ENCODE data around the gene KCNH3. TPM values are rescaled to one million over a fixed set of nuclear protein-coding genes. Genes with fewer than 3 reads are reported as not detected.

KCNH3 gene
- total RNA-seq, 4 donors from 2014 or later = 0.94 to 2.2 (median 2.1) TPM; not detected in 1

DNA sequence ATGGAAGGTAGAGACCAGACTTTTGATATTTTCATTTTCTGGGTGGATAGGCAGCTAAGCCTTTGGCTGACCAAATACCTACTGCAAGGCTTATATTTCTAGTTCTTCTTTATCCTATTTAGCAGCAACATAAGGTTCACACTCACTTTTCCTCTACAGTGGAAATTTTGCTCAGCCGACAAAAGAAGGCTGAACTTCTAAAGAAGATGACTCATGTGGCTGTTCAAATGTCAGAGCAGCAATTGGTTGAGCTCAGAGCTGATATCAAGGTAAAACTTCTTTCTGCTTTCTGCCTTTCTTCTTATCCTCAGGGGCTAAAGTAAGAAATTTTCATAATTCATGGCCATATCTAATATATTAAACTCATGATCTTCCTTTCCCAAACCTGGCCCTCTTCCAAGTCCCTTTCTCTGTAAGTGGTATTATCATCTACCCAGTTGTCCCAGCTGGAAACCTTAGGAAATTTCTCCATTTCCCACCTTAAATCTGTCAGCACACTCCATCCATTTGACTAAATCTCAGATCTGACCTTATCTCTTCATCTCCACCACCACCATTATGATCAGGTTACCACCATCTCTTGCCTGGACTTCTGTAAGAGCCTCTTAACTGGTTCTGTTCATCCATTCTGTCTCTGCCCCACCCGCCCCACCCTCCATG, 19.8 kb upstream of the KCNH3 start:
- Histone ChIP-seq H3K9me3 (no peaks in the 10 kb centered on the region), H3K36me3 (no peaks in the 10 kb centered on the region), H3K27me3 (no peaks in the 10 kb centered on the region), H3K4me3 (replicated peaks in 1 of 3) (no peak overlapping the region), H3K4me1 (peaks cover 12 to 23% of the 10 kb centered on the region in 2 donors), H3K27ac (no peak overlapping the region)
- TF ChIP-seq POLR2A (IDR thresholded peaks at IDR 0.05) = no peak
- TF ChIP-seq, protein P1, sequence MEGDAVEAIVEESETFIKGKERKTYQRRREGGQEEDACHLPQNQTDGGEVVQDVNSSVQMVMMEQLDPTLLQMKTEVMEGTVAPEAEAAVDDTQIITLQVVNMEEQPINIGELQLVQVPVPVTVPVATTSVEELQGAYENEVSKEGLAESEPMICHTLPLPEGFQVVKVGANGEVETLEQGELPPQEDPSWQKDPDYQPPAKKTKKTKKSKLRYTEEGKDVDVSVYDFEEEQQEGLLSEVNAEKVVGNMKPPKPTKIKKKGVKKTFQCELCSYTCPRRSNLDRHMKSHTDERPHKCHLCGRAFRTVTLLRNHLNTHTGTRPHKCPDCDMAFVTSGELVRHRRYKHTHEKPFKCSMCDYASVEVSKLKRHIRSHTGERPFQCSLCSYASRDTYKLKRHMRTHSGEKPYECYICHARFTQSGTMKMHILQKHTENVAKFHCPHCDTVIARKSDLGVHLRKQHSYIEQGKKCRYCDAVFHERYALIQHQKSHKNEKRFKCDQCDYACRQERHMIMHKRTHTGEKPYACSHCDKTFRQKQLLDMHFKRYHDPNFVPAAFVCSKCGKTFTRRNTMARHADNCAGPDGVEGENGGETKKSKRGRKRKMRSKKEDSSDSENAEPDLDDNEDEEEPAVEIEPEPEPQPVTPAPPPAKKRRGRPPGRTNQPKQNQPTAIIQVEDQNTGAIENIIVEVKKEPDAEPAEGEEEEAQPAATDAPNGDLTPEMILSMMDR (IDR thresholded peaks at IDR 0.05) = no peak
- 83 to 87% methylated on average over 2 of the region's 2 CpGs for WGBS, 2 donors
- intact Hi-C loops (cut with DNase I) = no loop called here
- no peak for DNase-seq

DNA sequence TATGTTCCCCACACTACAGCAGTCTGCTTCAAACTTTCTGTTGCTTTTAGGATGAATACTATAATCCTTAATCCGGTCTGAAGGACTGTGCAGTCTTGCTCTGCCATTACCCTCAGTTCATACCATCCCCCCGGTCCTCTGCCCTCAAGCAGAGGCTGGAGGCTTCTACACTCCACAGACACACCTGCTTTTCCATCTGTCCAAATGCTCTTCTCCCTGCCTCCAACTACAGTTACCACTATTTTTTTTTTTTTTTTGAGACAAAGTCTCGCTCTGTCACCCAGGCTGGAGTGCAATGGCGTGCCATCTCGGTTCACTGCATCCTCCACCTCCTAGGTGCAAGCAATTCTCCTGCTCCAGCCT, 19.3 kb upstream of the KCNH3 start:
- H3K27ac ChIP-seq = no peak overlapping the region
- TF ChIP-seq, protein P1 (IDR thresholded peaks at IDR 0.05) = no peak
- intact Hi-C loops (cut with DNase I) = no loop called here
- no peaks in the 10 kb centered on the region for H3K36me3 ChIP-seq
- H3K4me1 ChIP-seq = peaks cover 12 to 24% of the 10 kb centered on the region in 2 donors
- 95% methylated on average over 5 of the region's 5 CpGs for WGBS, 2 donors
- no peak overlapping the region for H3K4me3 ChIP-seq (replicated peaks in 1 of 3)
- no peak for DNase-seq
- H3K27me3 ChIP-seq = no peaks in the 10 kb centered on the region
- H3K9me3 ChIP-seq = no peaks in the 10 kb centered on the region

DNA sequence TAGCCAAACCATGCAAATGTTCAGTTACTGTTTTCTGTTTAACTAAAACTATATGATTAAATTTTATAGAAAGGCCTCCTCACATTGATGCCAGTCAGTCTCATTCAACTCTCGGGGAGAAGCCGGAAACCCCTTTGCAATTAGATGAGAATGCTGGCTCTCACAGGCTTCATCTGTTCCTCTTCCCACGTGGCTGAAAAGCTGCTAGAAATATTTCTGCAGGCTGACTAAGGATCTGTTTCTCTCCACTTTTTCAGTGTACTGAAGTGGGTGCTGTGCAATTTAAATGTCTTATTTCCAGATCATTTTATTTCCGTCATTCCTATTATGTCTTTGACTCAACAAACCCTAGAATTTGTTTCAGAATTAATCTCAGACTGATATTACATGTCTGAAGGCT, 17.4 kb upstream of the KCNH3 start:
- no peaks in the 10 kb centered on the region for H3K27me3 ChIP-seq
- TF ChIP-seq POLR2A (IDR thresholded peaks at IDR 0.05) = no peak
- TF ChIP-seq, protein P1 (IDR thresholded peaks at IDR 0.05) = no peak
- no peak overlapping the region for H3K4me3 ChIP-seq (replicated peaks in 1 of 3)
- intact Hi-C loops (cut with DNase I) = no loop called here
- peaks cover 12 to 25% of the 10 kb centered on the region in 2 donors for H3K4me1 ChIP-seq
- peaks cover 0 to 8% of the 10 kb centered on the region in 2 donors for H3K36me3 ChIP-seq
- no peaks in the 10 kb centered on the region for H3K9me3 ChIP-seq
- peak overlapping the region in 2 of 3 donors; percentile 43 to 57 for H3K27ac ChIP-seq
- DNase-seq = no peak
- 79 to 84% methylated on average over 4 of the region's 4 CpGs for WGBS, 2 donors

DNA sequence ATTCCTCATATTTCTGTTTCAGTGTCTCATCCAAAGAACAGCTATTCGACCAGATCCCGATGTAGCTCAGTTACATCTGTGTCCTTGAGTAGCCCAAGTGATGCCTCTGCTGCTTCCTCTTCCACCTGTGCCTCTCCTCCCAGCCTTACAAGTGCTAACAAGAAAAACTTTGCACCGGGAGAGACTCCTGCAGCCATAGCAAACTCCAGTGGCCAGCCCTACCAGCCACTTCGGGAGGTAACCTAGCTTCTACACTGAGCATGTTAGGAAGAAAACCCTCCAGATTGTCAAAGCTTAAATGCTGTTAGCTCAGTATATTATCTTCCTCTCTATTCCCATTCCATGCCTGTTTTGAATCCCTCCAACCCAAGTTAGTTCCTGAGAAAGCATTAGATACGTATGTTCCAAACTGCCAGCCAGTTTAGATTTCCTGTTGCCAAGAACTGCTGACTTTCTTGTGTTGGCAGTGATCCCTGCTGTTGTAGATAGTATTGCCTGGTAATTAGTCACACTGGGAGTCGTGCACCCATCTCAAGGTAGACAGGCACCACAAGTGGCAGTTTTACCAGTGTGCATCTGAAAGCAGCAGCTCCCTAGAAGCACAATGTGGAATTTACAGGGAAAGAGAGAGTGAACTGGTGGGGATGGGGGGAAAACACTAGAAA, 14.0 kb upstream of the KCNH3 start:
- no peaks in the 10 kb centered on the region for H3K27me3 ChIP-seq
- H3K27ac ChIP-seq = peak overlapping the region in 1 of 3 donors; percentile 25
- H3K4me1 ChIP-seq = peaks cover 19 to 31% of the 10 kb centered on the region in 2 donors
- DNase-seq = peak; percentile 43 to 44
- intact Hi-C loops (cut with DNase I) = no loop called here
- TF ChIP-seq POLR2A (IDR thresholded peaks at IDR 0.05) = no peak
- TF ChIP-seq, protein P1 (IDR thresholded peaks at IDR 0.05) = no peak
- no peak overlapping the region for H3K4me3 ChIP-seq (replicated peaks in 1 of 3)
- H3K36me3 ChIP-seq = peaks cover 0 to 8% of the 10 kb centered on the region in 2 donors
- 36 to 42% methylated on average over 6 of the region's 6 CpGs for WGBS, 2 donors
- H3K9me3 ChIP-seq = no peaks in the 10 kb centered on the region

DNA sequence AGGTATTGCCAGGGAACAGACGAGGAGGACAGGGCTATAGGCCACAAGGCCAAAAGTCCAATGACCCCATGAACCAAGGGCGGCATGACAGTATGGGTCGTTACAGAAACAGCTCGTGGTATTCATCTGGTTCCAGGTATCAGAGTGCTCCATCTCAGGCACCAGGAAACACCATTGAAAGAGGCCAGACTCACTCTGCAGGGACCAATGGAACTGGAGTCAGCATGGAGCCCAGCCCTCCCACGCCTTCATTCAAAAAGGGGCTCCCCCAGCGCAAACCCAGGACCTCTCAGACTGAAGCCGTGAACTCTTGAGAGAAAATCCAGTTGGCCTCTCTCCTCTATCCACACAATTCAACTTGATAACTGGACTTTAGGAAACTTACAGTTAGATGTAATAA, 12.9 kb upstream of the KCNH3 start:
- H3K9me3 ChIP-seq = no peaks in the 10 kb centered on the region
- intact Hi-C loops (cut with DNase I) = no loop called here
- H3K4me1 ChIP-seq = peaks cover 15 to 31% of the 10 kb centered on the region in 2 donors
- no peak for DNase-seq
- no peak overlapping the region for H3K27ac ChIP-seq
- no peak overlapping the region for H3K4me3 ChIP-seq (replicated peaks in 1 of 3)
- 94 to 96% methylated on average over 7 of the region's 7 CpGs for WGBS, 2 donors
- no peaks in the 10 kb centered on the region for H3K27me3 ChIP-seq
- TF ChIP-seq, protein P1 (IDR thresholded peaks at IDR 0.05) = no peak
- no peak for TF ChIP-seq POLR2A (IDR thresholded peaks at IDR 0.05)
- peaks cover 0 to 8% of the 10 kb centered on the region in 2 donors for H3K36me3 ChIP-seq

All from thyroid gland (tissue), 4 donors.